H1 (cell line): ENCODE measurements around the gene CEACAM6. TPM values are rescaled to one million over a fixed set of nuclear protein-coding genes. Genes with fewer than 3 reads are reported as not detected.

Experiments
- KDM1A ChIP-seq: fragments of 200-600, 300-600 bp; sonication (generic); IDR thresholded peaks from 2 replicates; pipeline ENCODE4 v1.7.1; 2016; ENCODE audit warnings: mild to moderate bottlenecking, low read length, borderline replicate concordance
- PHF8 ChIP-seq: fragments of 200-600 bp; sonication (generic); conservative IDR thresholded peaks from 2 replicates; pipeline ENCODE4 v1.7.1; 2012; ENCODE audit warnings: low read depth, mild to moderate bottlenecking, inconsistent platforms, low read length, moderate library complexity
- SIRT6 ChIP-seq: IDR thresholded peaks from one replicate; pipeline ENCODE4 v1.7.1; 2012; ENCODE audit warnings: low read length, inconsistent platforms
- polyA plus RNA-seq, 7 experiments: library from polyadenylated mRNA; depleted of rRNA in 3 of 7; stranded (reverse) in 5 of 7; unstranded in 2 of 7; fragments of >200 nt in 5 of 7; fragments of 200-250 nt in 2 of 7; gene quantifications; 1 replicate in 5 of 7; 2 replicates in 1 of 7; 4 replicates in 1 of 7; pipeline versions ENCODE4 v1.2.1 to v1.2.3, GENCODE V29; 2011 to 2013; ENCODE audit warnings: missing spikeins in 2 of 7, mixed read lengths in 2 of 7
- total RNA-seq: library from RNA; stranded (reverse); fragmentation: NEBNext Ultra II Directional; extraction: Animal tissue kit (Norgen Biotek cat#: 25700); gene quantifications from 2 replicates; pipeline ENCODE4 v1.2.1, GENCODE V29; 2021
- TF ChIP-seq, protein P1 (sequence below): IDR thresholded peaks from 2 replicates; pipeline ENCODE4 v1.6.1; 2012; ENCODE audit warnings: inconsistent platforms

The CEACAM6 gene
- total and polyA plus RNA-seq, 2 of the 8 experiments (the other 6 are each of a cell fraction or from before 2014, with no cell fraction given) = not detected

DNA sequence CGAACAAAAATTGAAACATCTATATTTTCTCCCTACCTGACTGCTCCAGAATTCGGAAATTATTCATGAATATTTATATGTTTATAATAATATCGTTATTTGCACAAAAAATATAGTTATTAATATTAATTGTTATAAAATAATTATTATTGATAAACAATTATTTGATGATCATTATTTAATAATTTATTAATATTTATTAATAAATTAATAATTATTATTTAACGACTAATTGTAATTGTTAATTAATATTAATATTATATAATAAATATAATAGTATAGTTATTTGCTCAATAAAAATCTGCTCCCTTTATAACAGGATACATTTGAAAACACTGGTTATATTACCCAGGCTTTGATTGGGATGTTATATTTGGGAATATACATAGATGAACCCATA is 14.3 kb downstream of the CEACAM6 start (continued):
- TF ChIP-seq, protein P1, sequence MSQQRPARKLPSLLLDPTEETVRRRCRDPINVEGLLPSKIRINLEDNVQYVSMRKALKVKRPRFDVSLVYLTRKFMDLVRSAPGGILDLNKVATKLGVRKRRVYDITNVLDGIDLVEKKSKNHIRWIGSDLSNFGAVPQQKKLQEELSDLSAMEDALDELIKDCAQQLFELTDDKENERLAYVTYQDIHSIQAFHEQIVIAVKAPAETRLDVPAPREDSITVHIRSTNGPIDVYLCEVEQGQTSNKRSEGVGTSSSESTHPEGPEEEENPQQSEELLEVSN = no peak
- no peak for TF ChIP-seq PHF8
- no peak for TF ChIP-seq KDM1A
- TF ChIP-seq SIRT6 = no peak
